Measurements from ENCODE around the gene CAV3.
"Not testable (repeated sequence)": the region's sequence is repeated elsewhere in the genome, so short reads cannot be mapped to it uniquely, and the experiment has no call there.

Gene CAV3

DNA sequence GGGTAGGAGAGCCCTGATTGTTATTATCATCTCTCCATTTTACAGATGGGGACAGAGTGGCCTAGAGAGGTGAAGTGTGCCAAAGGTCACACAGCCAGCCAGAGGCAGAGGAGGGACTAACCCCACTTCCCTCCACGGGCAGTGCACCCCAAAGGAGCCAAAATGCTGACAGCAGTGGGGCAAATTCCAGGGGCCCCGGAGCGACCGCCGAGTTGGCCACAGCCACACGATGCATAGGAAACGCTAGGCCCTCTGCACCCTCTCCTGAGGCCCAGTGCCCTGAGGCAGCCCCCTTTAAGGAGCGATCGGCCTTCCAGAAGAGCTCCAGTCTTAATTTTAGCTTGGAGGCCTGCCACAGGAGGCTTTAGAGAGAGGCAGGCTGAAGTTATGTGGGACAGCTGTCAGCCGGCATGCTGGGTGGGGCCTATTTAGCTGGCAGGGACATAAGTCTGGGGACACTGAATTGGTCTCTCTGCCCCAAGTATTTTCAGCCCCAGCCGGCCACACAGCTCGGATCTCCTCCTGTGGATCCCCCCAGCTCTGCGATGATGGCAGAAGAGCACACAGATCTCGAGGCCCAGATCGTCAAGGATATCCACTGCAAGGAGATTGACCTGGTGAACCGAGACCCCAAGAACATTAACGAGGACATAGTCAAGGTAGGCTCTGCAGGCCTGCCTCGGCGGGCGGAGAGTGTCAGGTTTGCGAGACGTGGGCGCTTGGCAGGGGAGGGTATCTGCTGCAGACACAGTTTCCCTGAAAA lies at the start of gene CAV3:
TSS of gene CAV3 (plus strand) at position 471 of the 763 bp plus-strand sequence. CDS start at position 546, 75 bp downstream.
- DNase-seq = peak; percentile 76

DNA sequence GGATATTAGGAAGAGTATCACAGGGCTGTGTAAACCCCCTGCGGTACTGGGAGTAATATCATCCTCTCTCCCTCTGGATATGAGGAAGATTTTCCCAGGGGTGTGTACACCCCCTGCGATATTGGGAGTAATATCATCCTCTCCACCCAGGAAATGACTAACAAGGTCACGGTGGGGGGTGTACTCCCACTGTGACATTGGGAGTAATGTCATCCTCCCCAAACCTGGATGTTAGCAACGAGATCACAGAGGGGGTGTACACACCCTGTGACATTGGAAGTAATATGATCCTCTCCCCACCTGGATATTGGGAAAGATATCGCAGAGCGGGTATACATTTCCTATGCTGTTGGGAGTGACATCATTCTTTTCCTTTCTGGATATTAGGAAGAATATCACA lies 48.6 kb upstream of the CAV3 start:
- not testable (repeated sequence) for DNase-seq

DNA sequence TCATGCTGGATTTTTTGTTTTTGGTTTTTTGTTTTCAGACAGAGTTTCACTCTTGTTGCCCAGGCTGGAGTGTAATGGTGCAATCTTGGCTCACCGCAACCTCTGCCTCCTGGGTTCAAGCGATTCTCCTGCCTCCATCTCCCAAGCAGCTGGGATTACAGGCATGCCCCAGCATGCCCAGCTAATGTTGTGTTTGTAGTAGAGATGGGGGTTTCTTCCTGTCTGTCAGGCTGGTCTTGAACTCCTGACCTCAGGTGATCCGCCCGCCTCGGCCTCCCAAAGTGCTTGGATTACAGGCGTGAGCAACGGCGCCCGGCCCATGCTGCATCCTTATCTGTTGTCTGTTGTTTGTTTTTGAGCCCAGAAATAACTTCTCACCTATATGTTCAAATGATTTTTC lies 42.3 kb upstream of the CAV3 start:
- not testable (repeated sequence) for DNase-seq

DNA sequence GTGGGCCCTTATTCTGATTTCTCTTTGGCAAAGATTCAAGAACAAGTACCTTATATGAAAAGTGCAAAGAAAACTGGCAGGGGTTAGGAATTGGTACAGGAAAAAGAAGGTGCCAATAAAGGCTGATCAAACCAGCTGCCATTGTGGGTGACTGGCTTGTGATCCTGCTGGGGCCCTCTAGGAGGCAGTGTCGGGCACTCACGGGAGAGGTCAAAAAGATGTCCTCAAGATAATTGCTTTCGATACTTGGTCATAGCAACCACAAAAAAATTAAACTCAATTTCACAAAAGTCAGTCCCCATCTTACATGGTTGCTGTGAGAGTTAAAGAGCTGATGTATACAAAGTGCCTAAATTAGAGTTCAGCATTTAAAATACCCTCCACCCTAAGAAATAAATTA lies 31.0 kb upstream of the CAV3 start:
- no peak for DNase-seq

DNA sequence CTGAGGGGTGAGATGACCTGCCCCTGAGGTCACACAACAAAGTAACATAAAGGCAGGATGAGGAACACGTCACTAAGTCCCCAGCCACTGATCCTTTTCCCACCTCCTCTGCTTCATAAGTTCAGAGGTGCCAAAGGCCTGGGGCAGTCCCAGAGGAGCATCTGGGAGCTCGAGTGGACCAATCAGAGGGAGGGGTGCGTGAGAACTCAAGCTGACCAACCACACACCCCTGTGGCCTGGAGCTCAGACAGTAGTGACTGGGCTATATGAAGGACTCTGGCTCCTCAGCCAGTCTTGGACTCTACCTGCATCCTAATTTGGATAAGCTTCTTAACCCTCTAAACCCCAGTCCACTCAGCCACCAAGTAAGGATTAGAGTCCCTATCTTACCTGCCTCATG lies 28.0 kb upstream of the CAV3 start:
- DNase-seq = no peak

DNA sequence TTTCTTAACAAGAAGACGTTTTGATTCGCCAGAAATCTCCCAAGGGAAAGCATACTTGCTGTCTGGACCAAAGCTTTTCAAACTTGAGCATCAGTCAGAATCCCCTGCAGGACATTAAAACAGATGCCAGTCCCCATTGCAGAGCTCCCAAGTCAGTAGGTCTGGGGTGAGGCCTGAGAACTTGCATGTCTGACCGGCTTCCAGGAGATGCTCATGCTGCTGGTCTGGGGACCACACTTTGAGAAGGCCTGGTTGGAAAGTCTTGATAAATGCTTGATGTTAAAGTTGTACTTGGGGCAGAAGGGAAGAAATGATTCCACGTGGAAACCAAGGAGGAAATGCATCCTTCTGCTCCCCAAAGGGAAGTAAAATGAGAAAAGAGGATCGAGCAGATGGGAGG lies 24.3 kb upstream of the CAV3 start:
- no peak for DNase-seq

DNA sequence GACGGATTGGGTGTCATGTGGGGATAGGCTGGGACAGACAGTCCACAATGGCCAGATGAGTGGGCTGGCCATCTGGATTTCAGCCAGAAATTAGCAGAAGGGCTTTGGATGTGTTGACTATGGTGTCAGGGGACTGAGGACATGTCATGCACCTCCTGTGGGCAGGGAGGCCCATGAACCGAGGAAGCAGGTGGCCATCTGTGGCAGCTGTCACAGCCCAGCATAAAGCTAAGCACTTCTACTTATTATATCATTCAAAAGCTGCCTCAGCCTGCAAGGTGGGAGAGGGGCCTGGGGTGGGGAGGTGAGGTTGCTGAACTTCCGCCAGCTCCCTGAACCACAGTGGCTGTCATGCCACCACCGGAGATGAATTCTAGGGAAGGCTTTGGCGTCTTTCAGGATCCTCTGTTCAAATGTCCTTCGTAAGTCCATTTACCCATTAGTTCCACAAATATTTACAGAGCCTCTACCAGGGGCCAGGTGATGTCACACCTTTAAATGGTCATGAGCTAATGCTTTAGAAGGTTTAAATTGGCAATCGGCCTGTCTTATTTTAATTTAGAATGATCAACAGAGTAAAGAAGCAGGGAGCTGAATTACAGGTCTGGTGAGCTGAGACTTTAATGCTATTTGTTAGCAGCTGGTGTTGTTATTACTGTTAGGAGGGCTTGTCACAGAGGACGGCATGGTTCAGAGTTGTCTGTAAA lies 23.6 kb upstream of the CAV3 start:
- no peak for DNase-seq

DNA sequence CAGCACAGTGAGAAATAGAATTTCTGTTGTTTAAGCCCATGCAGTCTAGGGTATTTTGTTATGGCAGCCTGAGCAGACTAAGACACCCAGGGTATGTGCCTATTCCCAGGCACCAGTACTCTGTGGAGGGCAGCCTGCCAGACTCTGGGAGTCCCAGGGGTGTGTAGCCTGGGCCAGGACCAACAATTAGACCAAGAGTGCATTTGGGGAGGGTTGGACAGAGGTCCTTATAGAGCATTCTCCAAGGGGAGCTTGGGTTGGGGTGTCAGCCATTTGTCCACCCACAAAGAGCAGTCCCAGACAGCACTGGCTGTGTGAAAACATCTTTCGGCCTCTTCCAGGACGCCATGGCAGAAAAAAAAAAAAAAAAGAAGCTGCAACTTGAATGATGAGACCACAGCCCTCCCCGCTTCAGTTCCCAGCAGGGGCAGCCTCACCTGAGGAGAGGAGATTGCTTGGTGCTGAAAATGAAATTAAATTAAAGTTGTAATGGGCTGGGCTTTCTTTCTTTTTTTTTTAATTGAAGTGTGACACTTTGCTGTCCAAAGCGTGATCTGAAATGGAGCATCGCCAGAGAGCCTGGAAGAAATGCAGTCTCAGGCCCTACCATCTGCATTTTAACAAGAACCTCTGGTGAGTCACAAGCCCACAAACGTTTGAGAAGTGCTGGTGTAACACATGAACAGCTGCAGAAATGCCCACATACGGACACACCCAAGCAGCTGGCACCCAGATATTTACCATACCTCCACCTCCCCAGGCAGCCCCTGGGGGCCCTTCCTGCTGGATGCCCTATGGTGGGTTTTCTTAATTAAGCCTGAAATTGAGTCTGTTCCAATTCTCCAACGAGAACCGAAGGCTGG lies 21.3 kb upstream of the CAV3 start:
- DNase-seq = peak; percentile 59

DNA sequence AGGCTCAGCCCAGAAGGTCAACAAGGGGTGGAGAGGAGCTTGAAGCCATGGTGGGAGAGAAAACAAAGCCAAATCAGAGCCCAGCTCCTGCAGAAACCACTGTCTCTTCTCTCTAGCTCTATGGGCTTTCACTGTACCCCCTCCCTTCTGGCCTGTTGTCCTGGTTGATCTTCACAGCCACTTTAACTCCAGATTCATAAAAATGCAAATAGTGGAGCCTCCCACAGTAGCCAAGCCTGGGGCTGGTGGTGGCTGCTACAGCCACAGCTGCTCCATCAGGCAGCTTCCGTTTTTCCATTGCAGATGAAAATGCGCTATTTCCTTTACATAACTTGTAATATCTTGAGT lies 20.7 kb upstream of the CAV3 start:
- no peak for DNase-seq

DNA sequence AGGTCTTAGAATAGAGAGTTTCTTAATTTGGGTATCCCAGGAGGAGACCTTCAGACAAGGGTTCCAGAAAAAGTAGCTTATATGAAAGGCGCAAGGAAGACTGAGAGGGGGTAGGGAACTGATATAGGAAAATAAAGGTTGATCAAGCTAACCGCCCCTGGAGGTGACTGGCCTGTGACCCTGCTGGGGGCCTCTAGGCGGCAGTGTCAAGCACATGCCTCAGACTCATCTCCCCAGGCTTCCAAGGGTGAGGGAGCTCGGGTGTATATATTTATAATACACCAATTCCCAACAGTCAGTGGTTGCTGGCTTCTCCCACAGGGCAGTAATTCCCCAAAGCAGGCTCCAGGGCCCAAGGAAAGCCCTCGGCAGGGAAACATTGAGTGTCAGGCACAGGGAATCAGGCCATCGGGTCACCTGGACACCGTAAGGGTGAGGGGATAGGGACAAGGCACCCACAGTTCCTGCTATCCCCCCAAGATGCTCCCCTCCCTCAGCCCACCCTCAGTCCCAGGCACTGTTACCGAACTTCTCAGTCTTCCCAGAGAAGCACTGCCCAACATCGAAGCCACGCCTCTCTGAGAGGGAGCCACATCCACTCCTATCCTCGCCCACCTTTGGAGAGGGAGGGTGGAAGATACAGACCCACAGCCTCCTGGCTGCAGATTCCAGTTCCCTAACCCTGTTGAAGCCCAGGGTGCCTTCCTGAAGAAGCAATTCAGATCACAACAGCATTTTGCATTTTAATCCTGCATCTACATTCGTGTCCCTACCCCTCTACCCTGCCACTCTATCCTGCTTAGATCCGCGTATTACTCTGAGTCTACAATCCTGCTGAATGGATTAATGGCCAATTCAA lies 19.5 kb upstream of the CAV3 start:
- DNase-seq = no peak

DNA sequence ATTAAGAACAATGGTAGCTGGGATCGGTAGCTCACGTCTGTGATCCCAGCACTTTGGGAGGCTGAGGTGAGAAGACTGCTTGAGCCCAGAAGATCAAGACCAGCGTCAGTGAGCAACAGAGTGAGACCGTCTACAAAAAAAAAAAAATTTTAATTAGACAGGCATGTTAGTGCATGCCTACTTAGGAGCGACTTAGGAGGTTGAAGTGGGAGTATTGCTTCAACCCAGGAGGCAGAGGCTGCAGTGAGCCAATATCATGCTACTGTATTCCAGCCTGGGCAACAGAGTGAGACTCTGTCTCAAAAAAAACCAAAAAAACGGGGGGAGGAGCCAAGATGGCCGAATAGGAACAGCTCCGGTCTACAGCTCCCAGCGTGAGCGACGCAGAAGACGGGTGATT lies 17.8 kb upstream of the CAV3 start:
- not testable (repeated sequence) for DNase-seq

DNA sequence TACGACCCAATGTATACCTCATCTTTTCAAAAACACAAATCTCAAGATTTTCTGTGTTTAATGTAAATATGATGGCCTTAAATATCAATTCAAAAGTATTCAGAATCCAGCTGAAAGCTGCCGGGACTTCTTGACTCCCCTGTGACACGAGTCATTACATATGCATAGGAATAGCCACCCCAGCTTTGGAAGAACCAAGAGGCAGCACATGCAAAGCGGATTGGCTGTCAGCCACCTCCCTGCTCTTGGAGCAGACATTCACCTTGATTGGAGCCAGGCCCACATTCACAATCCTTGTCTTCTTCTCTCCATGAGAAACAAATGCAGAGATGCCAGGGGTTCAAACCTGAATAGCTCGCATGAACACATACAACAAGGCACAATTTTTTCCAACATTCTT lies 10.8 kb upstream of the CAV3 start:
- no peak for DNase-seq

DNA sequence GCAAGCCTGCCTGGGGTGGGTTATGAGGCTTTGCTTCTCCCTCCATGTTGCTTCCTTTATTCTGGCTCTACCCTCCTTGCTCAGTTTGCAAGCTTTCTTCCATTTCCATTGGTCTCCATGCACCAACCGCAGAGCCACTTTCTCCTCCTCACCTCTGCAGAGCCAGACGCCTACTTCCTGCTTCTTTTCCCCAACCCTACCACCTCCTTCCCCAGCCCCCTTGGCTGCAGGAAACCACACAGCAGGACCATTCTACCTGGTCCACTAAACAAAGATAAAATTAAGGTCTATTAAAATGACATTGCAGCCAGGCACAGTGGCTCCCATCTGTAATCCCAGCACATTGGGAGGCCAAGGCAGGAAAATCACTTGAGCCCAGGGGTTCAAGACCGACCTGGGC lies 10.0 kb upstream of the CAV3 start:
- no peak for DNase-seq

DNA sequence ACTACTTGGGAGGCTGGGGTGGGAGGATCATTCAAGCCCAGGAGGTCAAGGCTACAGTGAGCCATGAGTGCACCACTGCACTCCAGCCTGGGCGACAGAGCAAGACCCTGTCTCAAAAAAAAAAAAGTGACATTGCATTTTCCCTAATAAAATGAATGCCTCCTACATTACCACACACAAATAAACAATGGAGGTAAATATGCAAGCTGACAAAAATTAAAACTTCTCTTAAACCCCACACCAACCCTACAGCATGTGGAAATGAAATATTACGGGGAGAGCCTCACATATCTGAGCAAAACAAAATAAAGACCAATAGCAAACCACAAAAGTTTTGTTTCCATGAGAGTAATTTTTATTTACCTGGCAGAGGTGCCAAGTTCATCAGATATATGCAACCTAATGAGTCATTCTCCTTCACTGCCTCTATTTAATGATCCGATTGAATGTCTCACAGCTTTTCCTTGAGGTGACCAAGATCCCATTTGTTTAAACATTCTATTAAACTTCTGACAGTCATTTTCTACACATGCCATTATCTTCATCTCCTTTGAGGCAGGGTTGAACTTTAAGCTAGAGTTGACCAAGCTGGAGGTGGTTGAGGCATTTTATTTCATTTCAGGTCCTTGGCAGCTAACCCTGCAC lies 9.4 kb upstream of the CAV3 start:
- DNase-seq = no peak

DNA sequence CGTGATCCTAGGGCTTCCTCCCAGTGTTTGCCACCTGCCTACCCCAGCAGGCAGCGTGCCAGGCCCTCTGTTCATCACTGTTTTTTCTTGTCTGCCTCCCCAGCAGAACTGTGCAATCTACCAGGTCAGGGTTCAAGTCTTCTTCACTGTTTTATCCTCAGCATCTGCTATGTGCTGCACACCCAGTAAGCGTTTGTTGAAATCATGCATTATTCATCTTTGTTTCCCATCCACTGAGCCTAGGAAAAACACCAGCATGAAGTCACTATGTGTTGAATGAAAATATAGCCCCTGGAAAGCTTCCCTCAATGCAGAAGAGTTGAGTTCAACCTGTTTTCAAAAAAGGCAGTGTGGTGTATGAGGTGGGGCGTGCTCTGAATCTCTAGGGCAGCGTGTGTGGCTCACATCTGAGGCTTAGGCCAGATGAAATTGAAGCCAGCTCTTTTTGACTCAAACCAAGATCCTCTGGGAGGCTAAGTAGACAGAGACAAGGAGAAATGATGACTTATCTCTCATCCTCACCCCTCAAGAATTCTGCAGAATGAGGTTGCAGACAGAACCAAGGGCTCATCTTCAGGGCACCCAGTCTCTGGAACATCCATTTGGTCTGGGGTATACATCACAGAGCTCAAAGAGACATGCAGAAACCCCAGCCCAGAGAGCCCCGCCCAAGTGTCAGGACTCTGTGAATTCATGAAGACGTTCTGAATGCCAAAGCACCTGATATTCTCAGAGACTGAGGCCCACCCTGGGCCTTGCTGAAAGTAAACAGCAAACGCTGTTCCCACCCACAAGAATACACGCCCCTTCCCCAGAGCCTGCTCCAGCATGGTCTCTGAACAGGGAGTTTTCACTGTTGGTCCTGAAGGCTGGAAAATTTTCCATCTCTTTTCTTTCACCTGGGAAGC lies 5.7 kb upstream of the CAV3 start:
- no peak for DNase-seq

DNA sequence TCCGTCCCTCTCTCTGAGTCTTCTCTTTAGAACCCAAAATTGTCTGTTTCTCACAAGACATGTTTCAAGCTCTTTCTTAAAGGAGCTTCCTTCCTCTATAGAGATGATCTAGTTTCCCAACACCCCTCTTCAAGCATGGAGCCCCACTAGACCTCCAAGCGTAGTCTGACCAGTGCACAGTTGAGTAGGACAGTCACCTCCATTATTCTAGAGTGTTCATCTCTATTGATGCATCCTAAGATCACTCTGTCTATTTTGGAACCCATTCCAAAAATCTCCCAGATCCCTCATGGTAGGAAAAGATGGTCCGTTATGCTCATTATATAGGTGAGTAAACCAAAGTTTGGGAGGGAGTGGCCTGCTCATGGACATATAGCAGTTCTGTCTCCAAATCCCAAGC lies 4.1 kb upstream of the CAV3 start:
- no peak for DNase-seq

DNA sequence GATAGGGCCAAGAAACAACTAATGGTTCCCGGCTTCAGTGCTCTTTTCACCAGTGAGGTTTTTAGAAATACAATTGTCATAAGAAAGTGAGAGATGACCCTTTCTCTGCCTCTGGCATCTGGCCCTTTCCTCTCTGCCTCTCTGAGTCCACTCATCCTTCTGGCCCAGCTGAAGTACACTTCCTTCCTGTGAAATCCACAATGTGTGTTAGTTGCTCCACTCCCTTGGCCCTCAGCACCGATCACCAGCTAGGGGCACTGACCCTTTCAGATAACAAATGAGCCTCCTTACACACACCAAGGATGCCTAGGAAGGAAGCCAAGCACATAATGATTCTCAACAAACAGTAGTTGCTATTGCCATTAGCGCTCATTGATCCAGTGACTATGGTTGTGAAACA lies 2.9 kb upstream of the CAV3 start:
- DNase-seq = no peak

DNA sequence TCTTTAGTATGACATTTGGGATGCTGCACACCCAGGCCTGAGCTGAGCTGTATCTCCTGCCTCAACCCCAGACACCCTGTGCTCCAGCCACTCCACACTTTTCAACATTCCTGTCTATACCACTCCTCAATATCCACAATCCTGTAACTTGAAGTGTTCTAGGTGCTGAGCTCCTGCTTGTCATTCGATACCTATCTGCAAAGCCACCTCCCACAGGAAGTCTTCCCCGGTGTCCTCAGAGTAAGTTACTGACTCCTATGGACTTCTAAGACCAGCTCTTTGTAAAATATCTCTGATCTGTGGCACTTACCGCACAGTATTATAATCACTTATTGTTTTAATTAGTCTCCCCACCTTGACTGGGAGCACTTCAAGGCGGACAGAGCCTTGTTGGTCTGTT lies 1.2 kb upstream of the CAV3 start:
- no peak for DNase-seq

DNA sequence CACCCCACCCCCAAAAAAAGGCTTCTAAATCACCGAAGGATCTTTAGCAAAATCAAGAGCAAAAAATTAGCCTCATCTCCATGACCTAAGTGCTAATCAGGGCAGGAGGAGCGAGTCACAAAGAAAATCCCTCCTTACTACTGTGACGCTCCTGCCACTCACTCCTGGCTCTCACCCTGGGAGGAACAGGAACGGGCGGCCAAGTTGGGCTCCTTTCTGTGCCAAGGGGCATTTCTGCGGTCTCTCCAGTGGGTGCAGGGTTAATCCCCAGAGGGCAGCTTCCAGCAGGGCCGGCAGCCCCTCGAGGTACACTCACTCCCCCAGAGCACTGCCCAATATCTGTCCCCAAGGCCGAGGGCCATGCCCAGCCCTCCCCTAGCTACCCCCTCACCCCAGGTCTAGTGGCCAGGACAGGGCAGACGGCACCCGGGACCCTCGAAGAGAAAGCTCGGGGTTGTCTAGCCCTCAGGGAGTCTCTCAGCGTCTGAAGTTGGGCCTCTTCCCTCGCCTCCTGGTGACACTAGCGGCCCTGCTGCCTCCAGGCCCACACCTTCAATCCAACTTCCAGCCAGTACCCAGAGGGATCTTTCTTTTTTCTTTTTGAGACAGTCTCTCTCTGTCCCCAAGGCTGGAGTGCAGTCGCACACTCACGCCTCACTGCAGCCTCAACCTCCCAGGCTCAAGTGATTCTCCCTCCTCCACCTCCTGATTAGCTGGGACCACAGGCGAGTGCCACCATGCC lies 706 bp downstream of the CAV3 start:
- DNase-seq = no peak

DNA sequence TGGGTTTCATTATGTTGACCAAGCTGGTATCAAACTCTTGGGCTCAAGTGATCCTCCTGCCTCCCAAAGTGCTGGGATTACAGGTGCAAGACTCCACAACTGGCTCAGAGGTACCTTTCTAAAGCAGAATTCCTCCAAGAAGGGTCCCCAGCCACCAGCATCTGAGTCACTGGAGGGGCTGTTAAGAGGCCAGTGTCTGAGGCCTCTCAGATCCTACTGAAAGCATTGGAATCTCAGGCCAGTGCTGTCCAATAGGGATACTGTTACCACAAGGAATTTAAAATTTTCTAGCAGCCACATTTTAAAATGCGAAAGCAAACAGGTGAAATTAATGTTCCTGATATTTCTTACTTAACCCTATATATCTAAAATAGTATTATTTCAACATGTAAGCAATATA lies 1.3 kb downstream of the CAV3 start:
- DNase-seq = no peak

Measured in left hindlimb (tissue), 1 donor.